HUDEP-2 (cell line): ENCODE measurements around the gene ZBTB25.
A peak's percentile ranks its signal among the peaks of the same experiment; 100 is the strongest.

Experiments used
- DNase-seq, 76 experiments: peaks; one replicate each; lab custom pipeline; 2025; ENCODE audit not compliant: unreplicated experiment in 76 of 76; lab: John Stamatoyannopoulos, UW

ZBTB25 gene

DNA sequence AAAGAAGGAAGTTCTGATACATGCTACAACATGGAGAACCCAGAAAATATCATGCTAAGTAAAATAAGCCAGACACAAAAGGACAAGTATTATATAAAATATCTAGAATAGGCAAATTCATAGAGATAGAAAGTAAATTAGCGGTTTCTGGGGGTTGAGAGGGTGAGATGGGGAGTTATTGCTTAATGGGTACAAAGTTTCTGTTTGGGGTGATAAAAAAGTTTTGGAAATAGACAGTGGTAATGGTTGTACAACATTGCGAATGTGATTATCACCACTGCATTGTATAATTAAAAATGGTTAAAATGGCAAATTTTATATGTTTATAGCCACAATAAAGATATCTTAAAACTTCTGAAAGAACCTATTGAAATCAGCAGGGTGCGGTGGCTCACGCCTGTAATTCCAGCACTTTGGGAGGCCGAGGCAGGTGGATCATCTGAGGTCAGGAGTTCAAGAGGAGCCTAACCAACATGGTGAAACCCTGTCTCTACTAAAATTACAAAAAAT is 15.0 kb downstream of the ZBTB25 start:
- DNase-seq: no peak

DNA sequence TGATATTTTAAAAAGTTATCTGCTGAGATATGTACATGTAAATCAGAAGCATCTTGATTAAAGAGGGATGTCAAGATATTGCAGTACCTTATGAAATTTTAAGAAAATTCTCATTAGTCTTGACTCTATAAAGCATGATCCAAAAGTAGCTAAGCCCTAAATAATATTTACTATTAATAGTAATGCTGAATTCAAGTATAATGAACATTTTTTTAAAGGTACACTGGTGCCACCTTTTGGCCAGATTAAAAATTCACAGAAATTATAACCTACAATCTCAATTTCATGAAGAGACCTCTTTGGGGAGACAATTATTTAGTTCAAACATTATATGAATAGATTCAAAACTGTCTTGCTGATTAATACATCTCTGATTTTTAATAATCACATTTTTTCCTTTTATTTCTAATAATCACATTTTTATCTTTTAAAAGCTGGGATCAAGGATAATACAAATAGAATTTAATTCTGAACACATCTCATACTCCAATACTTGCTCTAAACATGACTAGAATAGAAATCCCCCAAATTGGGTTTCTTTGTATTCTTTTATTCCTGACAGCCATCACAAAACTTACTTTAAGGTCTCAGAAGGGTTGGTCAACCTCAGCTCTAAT is 24.9 kb downstream of the ZBTB25 start:
- DNase-seq: peak in 9 of 76 experiments; percentile 3 to 20 (median 8)

DNA sequence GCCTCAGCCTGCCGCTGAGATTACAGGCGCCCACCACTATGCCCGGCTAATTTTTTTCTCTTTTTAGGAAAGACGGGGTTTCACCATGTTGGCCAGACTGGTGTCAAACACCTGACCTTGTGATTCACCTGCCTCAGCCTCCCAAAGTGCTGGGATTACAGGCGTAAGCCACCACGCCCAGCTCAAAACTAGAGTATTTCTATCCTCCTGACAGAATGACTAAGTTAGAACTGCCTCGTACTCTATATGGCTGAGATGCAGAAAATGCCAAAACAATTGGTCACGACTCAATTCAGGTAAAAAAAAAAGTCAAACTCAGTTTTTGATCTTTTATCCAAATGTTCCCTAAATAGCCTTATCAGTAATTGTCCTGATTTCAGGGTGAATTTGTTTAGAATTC is 27.2 kb downstream of the ZBTB25 start:
- no peak for DNase-seq

DNA sequence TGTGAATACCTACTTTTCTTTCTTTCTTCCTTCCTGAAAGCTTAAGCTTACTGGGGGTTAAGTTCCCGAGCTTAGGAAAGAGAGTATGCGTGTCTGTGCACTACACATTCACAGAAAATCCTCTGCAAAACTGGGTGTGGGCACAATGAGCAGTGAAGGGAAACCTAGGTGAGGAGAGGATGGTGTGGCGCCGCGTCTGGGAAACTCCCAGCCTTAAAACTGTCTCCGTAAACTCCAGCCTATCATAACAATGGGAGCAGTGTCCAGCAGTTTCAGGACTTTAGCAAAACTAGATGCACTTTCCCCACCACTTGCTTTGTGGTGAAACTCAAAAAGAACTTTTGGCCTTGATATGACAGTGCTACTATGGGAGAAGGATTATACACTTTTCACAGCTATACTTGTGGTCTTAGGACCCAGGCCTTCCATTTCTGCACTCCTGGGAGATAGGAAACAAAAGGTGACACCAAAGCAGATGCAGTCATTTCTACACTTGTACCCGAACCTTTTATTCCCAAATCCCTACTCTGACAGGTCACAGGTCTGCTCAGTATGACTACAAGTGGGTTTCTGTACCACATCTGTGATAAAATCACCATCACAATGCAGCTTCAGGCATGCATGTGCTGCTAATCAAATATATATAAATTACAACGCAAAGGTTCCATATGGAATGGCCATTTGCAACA is 27.9 kb downstream of the ZBTB25 start:
- no peak for DNase-seq

DNA sequence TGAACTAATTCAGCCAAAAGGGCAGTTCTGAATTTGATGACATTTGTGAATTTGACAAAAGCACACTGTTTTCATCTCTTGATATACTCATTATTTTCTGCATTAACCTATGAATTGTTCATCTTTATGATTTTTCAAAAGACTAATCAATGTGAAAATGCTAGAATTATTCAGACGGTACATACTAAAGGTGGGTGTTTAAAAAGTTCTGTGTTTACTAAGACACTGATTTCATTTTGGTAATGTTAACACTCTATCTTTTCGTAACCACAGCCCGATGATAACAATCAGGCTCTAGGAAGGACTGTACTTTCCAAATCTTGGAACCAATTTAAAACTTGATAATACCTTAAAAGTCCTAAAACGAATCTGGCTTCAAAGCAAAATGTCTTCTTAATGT is 28.9 kb downstream of the ZBTB25 start:
- DNase-seq: no peak

DNA sequence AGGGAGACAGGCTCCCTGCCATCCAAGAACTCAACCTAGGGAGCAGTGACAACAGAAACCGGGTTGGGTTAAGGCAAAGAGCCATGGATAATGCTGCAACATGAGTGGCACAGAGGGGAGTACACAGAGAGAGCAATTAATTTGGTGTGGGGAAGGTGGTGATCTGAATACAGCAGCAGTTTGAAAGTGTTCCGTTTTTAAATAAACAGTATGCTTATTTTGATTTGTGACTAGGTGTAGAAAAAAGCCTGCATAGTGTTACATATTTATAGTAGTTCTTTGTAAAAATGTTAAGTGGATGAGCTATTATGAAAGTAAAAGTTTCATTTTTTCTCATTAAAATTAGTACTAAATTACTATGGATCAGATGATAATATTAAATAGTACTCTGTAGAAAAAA is 29.6 kb downstream of the ZBTB25 start:
- DNase-seq: no peak

DNA sequence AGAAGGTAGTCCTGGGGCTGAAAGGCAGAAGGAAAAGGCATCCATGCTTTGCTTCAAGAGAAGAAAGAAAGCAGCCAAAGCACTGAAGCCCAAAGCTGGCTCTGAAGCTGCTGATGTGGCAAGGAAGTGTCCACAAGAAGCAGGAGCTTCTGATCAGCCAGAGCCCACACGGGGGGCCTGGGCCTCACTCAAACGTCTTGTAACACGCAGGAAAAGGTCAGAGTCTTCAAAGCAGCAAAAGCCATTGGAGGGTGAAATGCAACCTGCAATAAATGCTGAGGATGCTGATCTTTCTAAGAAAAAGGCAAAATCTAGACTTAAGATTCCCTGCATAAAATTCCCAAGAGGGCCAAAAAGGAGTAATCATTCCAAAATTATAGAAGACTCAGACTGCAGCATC is 35.2 kb downstream of the ZBTB25 start:
- DNase-seq: no peak

DNA sequence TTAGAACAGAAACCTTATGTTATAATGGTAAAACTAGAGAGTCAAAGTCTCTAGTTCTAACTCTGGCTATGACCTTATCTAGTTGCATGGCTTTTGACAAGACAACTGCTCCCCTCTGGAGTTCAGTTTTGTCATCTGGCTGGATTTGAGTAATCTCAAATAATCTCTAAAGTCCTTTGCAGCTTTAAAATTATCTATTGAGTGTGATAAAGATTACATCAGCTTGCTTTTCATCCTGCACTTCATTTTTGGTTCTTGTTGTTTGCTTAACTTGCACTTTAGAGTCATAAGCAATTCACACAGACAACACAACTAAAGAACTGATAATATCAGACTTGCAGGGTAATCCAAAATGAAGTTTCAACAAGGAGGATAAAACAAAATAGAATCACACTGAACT is 36.1 kb downstream of the ZBTB25 start:
- peak in 1 of 76 experiments; percentile 8 for DNase-seq

DNA sequence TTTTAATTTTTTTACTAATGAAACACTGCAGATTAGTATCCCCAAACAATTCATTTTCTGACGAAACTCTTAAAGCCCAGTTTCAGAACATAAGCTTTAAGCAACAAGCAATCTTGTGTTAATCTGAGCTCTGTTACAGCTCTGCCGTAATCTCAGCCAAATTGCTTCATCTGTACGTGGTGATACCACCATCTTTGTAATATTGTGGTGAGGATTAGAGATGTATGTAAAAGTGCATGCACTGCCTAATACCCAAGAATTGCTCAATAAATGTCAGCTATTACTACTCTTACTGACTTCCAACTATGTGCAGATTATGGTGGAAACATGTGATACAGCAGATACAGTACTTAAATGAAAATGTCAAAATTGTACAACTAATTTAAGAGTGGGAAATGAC is 36.5 kb downstream of the ZBTB25 start:
- no peak for DNase-seq

DNA sequence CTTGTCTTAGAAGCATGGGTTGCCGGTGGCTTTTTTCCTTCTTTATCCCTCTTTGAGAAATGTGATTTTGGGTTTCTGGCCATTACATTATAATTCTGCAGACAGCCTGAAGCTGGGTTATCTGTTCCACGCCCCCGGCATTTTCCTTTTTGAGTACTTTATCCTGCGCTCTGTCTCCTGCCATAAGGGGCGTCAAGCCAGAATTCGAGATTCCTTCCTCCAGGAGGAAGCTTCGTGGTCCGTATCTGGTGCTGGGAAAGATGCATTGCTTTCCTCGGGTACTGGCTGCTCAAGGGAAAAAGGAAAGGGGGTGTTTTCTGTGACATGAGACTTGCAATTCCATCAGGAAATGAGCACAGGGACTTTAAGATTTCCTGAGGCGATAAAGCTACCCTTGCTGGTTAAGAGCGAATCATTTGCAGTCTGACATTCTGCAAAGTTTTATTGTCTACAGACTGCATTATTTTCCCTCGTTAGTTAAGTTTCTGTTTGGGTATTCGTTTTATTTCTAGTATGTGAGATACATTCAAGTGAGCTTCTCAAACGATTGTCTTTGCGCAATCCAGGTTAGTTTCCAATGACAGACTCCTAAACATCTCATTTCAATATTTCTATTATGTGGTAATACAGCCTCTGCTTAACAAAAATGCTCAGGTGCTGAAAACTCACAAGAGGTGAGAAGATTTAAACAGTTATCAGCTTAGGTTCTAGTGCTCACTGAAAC is 37.6 kb downstream of the ZBTB25 start:
- DNase-seq: peak in 1 of 76 experiments; percentile 2

DNA sequence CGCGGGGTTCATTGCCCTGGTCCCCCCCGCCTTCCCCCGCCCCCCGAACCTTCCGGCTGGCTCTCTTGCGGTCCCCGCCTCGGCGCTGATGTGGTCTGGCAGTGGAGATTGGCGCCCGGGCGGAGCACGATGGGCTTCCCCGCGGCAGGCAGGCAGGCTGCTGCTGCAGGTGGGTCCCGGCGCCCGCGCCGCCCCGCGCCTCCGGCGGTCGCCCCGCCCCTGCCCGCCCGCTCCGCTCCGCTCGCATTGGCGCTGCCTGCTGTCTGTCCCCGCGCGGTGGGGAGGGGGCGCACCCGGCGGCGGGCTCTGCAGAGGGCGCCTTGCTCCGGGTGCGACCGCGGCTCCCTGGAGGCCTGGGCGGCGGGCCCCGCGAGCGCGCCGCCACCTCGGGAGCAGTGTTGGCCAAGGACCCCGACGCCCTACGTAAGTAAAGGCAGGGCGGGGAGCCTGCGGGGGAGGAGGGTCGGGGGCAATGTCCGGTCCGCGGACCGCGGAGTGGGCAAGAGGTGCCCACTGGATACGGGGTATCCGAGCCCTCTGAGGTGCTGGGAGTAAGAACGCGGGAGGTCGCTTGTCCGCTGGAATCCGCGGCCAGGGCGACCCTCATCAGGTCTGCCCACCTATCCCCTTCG is 38.3 kb downstream of the ZBTB25 start, which contains the start of gene AKAP5:
AKAP5 (plus strand) TSS at position 309 of the 632 bp plus-strand sequence. CDS start 2,896 bp downstream, outside the sequence.
- peak in 24 of 76 experiments; percentile 2 to 47 (median 20) for DNase-seq

DNA sequence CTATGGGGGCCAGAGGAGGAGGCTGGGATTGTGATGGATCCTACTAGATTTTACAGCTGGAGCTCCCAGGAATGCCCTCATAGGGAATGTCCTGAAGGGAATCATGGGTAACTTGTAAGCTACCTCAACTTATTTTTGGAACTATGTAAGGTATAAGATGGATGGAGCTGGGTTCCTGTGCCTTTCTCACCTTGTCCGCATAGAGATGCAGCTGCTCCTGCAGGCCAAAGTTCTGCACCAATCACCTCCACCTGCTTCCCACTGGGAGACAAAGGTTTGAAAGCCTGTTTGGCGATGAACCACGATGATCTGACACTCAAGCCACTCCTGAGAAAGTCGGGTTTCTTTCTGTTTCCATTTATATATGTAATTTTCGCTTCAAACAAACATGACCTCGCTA is 39.0 kb downstream of the ZBTB25 start:
- no peak for DNase-seq

DNA sequence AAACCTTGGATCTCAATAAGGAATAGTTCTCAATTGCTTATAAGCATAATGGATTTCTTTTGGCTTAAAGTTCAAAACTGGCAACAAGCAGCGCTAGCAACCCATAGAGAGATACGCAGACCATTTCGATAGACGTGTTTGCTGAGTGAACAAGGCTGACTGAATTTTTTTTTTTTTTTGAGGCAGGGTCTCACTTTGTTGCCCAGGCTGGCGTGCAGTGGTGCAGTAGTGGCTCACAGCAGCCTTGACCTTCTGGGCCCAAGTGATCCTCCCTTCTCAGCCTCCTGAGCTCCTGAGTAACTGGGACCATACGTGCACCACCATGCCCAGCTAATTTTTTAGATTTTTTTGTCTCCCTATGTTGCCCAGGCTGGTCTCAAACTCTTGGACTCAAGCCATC is 39.8 kb downstream of the ZBTB25 start:
- no peak for DNase-seq

DNA sequence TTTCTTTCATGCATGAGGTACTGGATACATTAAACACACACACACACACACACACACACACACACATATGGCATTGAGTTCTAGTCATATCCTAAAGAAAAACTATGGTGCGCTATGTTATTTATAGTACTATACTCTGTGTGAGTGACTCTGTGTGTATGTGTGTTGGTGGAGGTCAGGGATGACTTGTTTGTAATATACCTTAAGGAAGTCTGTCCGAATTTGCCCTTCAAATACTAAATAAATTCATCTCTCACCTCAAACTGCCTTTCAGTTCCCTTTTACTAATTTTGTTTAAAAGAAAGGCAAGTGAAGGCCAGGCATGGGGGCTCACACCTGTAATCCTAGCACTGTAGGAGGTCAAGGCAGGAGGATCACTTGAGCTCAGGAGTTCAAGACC is 40.4 kb downstream of the ZBTB25 start:
- DNase-seq: no peak

DNA sequence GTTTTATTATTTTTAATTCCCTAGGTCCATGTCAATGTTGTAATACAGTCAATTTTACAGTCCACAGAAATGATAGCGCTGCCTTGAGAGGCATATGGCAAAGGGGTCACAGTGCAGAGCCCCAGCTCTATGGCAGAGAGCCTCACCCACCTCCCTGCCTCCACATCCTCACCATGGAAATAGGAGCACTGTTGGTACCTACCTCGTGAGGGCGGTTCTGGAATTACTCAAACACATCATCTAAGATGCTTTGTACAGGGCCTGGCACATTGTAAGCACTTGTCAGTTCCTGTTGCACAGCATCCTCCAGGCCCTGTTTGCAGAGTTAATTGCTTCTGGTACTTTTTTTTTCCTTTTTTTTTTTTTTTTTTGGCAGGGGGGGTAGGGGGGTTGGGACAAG is 42.4 kb downstream of the ZBTB25 start:
- no peak for DNase-seq

DNA sequence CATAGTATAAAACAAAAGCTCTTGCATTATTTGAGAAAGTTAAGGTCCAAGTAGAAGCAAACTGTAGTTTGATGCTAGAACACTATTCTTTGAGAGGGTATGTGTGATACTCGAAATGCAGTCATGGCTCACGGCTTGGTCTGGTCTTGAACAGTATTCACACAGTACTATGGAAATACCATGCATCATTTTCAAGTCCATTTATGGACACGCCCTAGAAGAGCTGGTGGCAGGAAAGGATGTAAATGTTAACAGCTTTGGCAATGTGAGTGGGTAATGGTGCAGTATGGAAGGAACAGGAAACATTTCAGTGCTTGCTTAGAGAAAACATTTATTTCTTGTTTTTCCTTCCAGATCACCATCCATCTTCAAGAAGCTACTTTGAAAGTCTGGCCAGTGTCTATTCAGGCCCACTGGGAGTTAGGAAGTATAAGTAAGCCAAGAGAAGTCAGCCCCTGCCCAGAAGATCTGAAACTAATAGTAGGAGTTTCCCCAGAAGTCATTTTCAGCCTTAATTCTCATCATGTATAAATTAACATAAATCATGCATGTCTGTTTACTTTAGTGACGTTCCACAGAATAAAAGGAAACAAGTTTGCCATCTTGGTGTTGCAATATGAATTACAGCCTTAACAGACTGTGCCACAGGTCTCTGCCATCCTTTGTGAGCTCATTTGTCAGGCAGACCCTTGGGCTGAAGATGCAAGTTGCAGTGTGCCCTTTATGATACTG is 44.1 kb downstream of the ZBTB25 start:
- DNase-seq: no peak

DNA sequence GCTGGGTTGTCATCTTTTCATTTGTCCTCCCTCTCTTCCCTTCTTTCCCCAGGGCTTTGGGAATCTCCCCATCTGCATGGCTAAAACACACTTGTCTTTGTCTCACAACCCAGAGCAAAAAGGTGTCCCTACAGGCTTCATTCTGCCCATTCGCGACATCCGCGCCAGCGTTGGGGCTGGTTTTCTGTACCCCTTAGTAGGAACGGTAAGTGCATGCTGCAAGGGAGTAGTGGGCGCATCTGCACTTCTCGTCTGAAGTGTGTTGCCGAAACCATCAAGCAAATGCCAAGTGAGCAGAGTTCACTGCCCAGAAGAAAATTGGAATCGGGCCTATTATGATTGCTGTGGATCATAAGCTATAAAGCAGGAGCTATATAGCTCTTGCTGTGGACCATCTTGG is 49.0 kb downstream of the ZBTB25 start:
- DNase-seq: no peak

DNA sequence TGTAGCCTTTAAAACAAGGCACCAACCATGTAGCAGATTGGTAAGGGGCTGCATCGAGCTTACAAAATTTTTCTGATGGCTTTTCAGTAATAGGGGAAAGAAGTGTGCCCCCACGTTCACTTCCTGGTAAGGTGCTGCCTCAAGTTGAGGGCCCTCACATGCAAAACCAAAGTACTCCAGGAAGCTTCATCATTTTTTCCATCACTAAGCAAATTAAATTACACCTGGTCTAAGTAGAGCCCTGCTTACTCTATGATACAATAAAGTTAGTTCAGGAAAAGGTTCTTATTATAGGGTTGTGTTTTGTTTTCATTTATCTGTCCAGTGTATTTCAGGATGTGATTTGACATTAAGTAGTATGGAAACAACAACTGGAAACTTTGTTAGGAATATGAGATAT is 53.4 kb downstream of the ZBTB25 start:
- no peak for DNase-seq

DNA sequence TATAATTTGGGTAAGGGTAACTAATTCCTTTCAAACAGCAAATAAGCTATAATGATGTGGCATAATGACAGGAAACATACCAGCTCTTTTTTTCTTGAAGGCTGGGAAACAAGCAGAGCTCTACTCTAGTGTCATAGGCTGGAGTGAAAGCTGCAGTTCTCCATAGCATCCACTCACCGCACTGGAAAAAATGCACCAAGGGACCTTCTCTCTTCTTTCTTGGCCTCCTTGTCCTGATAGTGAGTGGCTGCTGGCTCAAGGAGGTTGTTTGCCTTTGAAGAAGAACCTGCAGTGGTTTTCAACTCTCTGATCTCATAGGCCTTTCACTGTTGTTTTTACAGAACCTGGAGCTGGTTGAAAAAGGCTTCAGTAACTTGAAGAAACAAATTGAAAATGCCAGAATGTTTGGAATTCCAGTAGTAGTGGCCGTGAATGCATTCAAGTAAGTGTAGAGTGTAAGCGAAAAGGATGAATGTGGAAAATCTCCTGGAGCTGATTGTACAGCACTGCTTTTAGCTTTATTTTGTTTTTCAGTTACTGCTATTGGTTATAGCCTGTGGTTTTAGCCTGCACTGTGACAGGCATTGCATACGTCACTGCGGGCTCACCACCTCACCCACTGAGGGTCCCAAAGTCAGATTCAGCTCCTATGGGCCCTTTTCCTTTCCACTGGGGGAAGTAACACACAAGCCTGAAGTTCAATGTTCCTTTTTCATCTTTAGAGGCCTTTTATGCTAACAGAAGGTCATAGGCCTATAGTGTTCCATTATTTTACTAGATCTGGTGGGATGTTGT is 55.6 kb downstream of the ZBTB25 start:
- DNase-seq: no peak
